ENCODE measurements around the gene SNCA.

SNCA gene

DNA sequence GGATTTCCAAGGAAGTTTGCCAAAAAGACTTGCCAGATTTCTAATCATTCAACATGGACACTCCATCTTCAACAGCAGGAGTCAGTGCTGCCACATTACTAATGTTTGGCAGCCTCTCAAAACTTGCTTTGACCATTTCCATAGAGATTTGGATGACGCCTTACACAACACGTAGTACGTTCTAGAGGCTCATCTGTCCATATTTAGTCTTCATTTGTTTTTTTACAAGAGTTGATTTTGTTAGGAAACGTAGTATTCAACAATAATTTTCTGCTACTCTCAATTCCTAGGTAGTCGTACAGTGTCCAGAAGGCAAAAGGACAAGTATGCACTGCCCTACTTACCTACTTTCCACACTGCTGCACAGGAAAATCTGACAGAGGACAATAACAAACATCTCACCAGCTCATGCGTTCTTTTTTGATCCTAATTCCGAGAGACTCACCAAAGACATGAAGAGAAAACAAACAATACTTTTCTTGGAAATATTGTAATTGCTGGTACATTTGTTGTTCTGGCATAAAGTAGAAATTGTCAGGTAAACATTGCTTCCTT is 117.3 kb downstream of the SNCA start:
- in situ Hi-C loops (cut with MboI; ENCODE audit: low pct_unique_long_range_greater_than_20kb, low sequenced_read_pairs), result no loop called here
- DNase-seq, result no peak

DNA sequence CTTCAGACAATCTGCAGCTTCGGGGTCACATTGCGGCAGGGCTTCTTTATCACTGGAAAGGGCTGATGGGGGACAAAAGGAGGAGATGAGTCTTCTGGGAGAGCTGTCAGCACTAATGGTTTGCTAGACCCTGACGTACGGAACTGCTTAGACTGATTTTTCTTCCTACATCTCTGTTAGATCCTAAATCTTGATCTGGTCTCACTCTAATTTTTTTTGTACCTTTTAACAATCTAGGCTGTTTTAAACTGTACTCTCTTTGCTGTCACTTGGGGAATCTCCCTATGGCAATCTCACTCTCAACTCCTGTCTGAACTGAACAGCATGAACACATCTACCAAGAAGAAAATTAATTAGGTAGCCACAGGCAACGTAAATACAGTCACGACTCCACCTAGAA is 120.1 kb downstream of the SNCA start:
- no peak for DNase-seq
- in situ Hi-C loops (cut with MboI; ENCODE audit: low pct_unique_long_range_greater_than_20kb, low sequenced_read_pairs), result no loop called here

DNA sequence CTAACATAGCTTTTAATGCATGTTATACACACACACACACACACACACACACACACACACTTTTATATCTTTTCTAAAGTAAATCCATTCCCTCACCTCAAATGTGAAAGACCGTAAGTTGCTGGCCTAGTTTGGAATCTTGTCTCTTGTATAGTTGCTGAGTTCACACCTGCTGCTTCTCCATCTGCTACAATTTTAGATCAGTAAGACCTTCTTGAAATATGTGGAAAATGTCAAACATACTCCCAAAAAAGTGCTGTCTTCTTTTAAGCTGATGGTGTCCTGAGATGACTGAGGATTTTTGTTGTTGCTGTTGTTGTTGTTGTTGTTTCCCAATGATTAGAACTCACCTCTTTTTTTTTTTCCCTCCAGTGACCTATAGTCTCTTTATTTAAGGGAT is 121.3 kb downstream of the SNCA start:
- in situ Hi-C loops (cut with MboI; ENCODE audit: low pct_unique_long_range_greater_than_20kb, low sequenced_read_pairs), result no loop called here
- DNase-seq, result no peak

DNA sequence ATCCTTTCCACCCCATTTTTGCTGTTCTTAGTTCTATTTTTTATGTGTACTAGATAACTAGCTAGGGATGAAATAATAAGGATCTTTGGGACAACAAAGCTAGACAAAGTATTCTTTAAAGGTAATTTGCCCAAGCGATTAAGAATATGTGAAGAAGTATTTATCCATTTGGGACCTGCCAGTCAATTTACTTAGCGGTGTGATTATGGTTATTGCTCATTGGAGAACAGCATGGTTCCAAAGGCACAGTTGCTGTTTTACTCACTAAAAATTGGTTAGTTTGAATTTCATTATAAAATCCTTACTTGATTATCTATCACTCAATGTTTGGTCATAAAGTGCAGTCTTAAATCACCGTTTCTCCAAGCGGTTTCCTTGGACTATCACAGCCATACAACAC is 124.1 kb downstream of the SNCA start:
- DNase-seq, result no peak
- in situ Hi-C loops (cut with MboI; ENCODE audit: low pct_unique_long_range_greater_than_20kb, low sequenced_read_pairs), result no loop called here

DNA sequence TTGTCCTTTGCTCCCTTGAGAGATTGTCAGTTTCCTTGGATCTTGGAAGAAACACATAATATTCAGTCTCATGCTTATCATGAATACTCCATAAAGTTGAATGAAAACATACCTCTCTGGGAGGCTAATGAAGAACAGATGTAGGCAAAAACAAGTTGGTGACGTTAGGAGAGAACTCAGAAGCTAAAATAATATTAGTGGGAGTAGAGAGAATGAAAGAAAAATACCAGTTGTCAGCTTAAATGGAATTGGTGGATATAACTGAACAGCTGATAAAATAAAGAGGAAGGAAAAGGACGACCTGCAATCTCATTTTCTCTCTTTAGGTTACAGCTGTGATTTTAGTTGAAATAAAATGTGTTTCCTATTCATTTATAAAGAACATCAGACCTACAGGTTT is 124.8 kb downstream of the SNCA start:
- in situ Hi-C loops (cut with MboI; ENCODE audit: low pct_unique_long_range_greater_than_20kb, low sequenced_read_pairs), result no loop called here
- no peak for DNase-seq

DNA sequence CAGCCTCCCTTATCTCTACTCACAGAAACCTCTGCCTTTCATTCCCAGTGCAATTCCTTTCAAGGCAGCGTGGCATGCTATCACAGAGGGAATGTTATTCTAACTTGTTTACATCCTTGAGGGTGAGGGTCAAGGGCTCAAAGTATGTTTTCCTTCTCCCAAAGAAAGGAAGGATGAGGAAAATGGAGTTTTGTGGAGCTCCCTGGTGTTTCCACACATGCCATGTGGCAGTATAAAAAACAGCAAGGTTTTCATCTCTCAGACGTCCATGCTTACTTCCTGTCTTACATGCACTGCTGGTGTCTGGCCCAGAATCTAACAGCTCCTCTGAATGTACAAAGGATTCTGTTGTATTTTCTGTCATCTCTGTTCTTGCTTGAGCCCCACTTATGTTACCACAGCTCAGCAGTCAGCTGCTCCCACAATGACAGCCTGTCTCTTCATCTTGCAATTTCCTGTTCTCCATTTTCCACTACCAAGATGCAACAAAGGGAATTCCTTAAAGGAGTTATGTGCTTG is 128.0 kb downstream of the SNCA start:
- no peak for DNase-seq
- in situ Hi-C loops (cut with MboI; ENCODE audit: low pct_unique_long_range_greater_than_20kb, low sequenced_read_pairs), result no loop called here

DNA sequence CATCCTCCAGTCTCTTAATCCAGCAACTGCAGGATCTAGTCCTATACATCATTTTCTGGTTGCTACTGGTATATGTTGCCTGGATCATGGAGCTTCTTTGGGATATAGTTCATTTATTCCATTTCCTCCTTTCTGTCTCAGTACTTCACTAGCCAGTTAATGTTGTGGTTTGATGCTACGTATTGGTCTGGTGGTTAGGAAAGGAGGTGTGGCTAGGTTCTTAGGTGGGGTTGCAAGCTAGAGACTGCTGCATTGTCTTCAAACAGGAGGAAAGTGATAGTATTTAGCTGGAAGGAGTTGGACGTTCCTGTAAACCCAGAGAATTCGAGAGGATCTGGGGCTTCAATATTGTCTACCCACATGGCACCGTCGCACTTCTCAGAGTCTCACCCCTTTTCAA is 129.5 kb downstream of the SNCA start:
- DNase-seq, result no peak
- in situ Hi-C loops (cut with MboI; ENCODE audit: low pct_unique_long_range_greater_than_20kb, low sequenced_read_pairs), result no loop called here

DNA sequence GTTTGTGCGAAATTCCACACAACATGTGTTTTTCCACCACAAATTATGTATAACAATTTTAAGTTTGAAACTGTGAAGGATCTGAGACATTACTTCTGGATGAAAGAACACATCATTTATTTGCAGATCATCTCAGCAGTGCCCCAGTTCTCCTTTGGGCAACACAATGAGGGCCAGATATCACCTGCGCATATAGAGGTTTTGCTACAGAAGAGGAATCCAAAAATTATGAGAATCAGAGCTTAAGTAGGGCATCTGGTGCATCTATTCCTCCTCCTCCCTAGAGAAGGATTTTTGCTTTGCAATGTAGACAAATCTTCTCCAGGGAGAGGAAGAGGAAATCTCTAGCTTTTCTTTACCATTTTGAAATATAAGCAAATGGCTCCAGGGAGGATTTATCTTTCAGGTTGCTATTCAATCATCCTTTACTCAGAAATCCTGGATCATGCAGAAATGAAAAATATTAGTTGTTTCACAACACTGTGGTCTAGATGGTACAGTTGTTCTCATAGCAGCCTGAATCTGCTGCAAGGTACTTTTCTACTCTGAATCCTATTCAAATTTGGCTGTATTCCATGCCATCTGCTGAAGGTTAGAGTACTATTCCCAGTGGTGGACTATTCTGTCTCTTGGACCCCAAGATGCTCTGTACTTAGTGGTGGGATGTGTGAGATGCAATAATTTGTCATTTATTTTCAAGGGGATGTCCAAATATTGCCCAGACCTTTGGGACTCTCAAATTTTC is 132.1 kb downstream of the SNCA start:
- no peak for DNase-seq
- in situ Hi-C loops (cut with MboI; ENCODE audit: low pct_unique_long_range_greater_than_20kb, low sequenced_read_pairs), result no loop called here

DNA sequence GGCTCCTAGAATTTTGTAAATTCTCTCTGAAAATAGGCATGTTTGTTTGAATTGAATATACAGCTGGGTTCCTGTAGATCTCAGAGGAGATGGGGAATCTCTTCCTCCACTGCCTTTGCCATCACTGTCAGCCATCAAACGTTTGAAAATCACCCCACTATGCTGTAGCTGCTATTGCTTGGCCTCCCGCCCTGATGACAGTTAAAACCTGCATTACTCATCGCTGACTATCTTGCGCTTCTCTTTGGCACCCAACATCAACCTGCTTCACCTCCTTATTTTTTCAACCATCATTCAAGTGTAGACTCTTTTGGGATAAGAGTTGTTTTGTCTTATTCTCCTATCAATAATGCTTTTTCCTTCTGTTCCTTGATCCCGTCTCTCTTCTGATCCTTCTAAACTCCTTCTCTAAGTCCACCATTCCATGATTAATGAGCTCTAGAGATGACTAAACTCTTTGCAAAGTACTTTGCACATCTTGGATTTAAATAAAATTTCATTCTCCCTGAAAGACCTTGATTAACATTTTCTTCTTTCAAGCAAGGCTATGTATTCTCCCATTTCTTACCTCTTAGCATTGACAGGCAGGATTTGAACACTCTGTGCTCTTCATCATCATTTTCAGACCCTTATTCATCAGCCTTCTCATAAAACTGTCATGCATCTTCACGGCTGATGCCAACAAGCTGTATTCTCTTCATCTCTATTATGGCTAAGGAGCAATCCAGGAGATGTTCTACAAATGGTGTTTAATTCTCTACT is 133.0 kb downstream of the SNCA start:
- DNase-seq, result no peak
- in situ Hi-C loops (cut with MboI; ENCODE audit: low pct_unique_long_range_greater_than_20kb, low sequenced_read_pairs), result no loop called here

DNA sequence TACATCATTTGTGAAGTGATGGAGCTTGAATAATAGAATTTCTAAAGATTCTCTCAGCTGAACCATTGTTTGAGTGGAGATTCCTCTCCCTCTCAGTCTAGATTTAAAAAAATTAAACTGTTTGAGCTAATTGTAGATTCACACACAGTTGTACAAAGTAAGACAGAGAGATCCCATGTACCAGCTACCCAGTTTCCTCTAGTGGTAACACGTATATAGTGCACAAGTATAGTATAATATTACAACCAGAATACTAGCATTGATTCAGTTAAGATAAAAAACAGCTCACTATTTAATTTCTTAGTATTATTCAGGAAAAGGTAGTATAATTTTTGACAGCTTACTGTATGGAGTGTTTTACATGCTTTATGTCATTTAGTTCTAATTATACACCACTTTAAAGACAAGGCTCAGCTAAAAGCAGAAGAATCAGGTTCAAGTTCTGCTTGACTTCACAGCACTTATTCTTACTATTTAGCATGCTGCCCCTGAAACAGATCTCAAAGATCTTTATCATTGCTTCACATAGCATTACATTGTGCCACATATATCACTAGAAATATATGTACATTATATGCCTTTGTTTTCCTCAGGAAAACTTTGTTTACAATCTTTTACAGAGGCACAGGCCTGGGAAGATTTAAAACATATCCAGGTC is 136.1 kb downstream of the SNCA start:
- in situ Hi-C loops (cut with MboI; ENCODE audit: low pct_unique_long_range_greater_than_20kb, low sequenced_read_pairs), result no loop called here
- DNase-seq, result no peak

DNA sequence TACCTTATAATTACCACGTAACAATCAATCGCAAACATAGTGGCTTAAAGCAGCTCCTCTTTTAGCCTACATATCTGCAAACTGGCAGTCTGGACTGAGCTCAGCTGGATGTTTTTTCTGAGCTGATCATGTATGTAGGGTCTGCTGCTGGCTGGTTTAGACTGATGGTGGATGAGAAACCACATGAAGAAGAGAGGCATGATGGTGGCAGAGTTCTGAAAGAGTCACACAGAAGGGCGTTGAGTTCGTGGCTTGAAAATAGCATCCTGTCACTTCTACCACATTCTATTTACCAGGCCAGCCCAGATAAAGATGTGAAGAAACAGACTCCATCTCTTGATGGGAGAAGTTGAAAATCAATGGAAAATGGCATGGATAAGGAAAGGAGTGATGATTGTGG is 151.3 kb downstream of the SNCA start:
- in situ Hi-C loops (cut with MboI; ENCODE audit: low pct_unique_long_range_greater_than_20kb, low sequenced_read_pairs), result no loop called here
- no peak for DNase-seq

DNA sequence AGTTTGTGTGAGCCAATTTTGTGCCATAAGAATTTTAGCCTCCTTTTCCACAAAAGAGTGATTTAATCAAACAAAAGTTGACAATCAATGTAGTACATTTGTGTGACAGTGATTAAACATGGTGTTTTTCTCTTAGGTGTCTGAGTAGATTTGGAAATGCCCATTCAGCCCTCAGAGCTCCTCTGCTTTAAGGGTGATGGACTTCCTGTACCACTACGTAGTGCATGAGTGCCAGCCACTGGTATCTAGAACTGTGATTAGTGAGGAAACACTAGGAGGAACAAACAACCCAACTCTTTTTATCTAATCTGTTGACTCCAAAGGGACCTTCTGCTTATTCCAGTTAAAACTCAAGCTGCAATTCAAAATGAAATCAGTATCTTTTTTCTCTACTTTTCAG is 151.7 kb downstream of the SNCA start:
- in situ Hi-C loops (cut with MboI; ENCODE audit: low pct_unique_long_range_greater_than_20kb, low sequenced_read_pairs), result no loop called here
- DNase-seq, result no peak

DNA sequence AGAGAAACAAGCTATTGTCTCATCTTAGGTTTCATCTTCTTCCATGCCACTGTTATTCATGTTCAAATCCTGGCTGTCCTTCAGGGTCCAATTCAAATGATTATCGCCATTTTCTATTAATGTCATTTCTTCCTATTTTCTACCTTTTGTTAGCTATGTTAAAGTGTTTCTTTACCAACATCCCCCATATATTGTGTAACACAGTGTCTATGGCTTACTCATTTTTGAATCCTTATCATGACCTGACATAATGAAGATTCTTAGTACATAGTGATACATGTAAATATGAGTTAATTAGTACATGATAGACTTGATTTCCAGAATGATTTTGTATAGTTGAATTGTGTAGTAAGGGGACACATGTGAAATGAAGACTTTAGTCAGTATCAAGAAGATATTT is 152.4 kb downstream of the SNCA start:
- in situ Hi-C loops (cut with MboI; ENCODE audit: low pct_unique_long_range_greater_than_20kb, low sequenced_read_pairs), result no loop called here
- DNase-seq, result no peak

DNA sequence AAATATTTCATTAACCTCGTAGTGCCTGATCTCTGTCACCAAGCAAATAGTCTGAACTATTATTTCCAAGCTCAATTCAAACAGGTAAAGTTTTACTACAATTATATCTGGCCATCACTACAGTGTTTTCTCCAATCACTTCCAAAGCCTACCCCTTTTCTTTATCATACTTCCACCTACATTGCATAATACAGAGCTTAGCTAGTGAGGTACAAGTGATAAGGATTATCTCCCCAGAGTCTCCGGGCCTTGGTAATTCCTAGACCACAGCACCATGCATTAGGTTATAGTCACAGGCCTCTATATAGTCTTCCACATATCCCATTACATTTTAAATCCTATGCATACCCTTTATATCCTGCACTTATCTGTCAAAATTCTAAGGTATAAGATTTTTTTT is 154.2 kb downstream of the SNCA start:
- no peak for DNase-seq
- in situ Hi-C loops (cut with MboI; ENCODE audit: low pct_unique_long_range_greater_than_20kb, low sequenced_read_pairs), result no loop called here

DNA sequence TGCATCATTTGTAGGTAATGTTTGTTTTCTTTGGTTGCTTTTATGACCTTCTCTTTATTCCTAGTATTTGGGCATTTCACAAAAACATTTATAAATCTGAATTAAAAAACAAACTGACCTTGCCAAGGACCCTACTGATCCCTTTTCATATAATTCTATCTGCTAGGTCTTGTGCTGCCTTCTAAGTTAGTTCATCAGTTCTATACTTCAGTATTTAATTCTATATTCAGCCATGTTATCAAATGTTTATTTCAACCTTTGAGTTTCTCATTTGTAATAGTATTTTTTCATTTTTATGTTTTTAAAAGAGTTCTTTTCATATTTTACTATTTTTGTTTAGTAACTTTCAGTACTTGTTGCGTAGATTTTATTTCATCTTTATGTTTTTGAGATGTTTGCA is 155.3 kb downstream of the SNCA start:
- in situ Hi-C loops (cut with MboI; ENCODE audit: low pct_unique_long_range_greater_than_20kb, low sequenced_read_pairs), result no loop called here
- DNase-seq, result no peak

DNA sequence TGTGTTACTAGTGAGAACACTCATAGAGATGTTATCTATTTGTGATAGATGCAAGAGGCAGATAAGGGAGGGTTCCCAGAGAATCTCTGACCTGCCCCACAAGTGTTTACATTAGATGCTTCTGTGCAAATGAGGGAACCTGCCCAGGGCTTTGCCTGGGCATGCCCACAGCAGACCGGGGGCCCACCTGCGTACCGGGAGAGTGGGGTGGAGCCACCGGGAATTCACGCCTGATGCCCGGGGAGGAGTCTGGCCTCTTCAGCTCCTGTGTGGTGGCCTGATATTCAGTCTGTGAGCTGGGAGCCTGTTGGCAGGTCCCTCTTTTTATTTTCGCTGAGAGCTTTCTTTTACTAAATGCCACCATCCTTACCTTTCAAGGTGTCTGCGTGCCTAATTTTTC is 155.7 kb downstream of the SNCA start:
- DNase-seq, result peak; percentile 13
- in situ Hi-C loops (cut with MboI; ENCODE audit: low pct_unique_long_range_greater_than_20kb, low sequenced_read_pairs), result no loop called here

DNA sequence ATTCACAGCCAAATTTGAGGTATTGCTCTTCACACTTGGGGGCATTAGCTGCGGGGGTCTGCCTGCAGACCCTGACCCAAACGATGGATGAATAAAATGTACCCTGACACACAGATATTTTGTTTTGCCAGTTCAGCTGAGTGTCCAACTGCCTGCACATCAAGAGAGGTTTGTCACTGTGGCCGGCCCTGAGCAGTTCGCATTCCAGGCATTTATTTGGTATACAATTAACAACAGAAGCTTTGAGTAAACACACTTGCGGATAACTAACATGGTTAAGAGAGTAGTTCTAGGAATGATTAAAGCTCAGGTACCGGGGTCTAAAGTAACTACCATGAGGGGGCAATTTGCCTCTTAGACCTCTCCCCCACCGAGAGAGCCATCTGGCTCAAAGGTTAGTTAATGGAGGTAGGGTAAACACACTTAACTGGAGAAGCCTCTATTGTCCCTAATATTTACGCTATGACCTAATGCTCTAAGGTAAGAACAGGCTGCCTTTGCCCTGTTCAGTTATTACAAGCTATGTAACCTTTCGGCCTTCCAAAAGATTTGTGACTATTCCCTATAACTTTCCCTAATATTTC is 162.0 kb downstream of the SNCA start:
- DNase-seq, result no peak
- in situ Hi-C loops (cut with MboI; ENCODE audit: low pct_unique_long_range_greater_than_20kb, low sequenced_read_pairs), result no loop called here
